Stimulated activated CD4-positive, alpha-beta T cell treated with anti-CD3 and anti-CD28 coated beads, Interleukin-12 subunit alpha, Interleukin-12 subunit beta, amount 100 ng/mL, for 4 hours (primary cell): ENCODE measurements around the gene SIX5.
A peak's percentile ranks its signal among the peaks of the same experiment; 100 is the strongest.
"Not testable (repeated sequence)": the region's sequence is repeated elsewhere in the genome, so short reads cannot be mapped to it uniquely, and the experiment has no call there.

Source experiments
- DNase-seq: peaks from one replicate; pipeline ENCODE4 v3.0.0-alpha.2; 2020

Gene SIX5

DNA sequence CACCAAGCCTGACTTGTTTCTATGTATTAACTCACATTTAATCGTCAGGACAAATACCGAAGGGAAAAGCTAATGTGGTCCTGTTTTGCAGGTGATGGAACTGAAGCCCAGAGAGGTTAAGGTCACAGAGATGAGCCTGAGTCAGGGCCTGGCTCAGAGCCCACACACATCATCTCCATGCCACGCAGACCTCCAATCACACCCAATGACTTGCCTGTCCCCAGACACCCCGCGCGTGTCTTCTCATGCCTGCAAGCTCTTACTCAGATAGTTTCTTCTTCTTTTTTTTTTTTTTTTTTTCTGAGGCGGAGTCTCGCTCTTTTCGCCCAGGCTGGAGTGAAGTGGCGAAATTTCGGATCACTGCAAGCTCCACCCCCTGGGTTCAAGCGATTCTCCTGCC lies 16.4 kb downstream of the SIX5 start:
- no peak for DNase-seq

DNA sequence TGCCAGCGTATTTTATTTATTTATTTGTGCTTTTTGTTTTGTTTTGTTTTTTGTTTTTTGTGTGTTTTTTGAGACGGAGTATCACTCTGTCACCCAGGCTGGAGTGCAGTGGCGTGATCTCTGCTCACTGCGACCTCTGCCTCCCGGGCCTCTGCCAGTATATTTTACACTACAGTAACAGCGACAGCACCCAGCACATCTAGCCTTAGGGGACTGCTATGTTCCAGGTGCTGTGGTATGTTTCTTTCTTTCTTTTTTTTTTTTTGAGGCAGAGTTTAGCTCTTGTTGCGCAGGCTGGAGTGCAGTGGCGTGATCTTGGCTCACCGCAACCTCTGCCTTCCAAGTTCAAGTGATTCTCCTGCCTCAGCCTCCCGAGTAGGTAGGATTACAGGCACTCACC lies 17.6 kb downstream of the SIX5 start:
- not testable (repeated sequence) for DNase-seq

DNA sequence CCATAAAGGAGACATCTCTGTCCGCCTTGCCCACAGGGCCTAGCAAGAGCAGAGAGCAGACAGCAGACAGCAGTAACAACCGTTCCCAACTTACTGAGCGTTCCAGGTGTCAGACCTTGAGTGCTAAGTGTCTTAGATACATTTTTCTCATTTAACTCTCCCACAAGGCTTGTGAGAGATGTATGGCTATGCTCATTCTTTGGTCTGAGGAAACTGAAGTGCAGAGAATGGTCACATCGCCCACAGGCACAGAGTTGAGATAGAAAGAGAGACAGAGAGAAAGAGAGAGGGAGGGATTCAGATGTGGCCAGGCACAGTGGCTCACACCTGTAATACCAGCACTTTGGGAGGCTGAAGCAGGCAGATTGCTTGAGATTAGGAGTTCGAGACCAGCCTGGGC lies 21.5 kb downstream of the SIX5 start:
- no peak for DNase-seq

DNA sequence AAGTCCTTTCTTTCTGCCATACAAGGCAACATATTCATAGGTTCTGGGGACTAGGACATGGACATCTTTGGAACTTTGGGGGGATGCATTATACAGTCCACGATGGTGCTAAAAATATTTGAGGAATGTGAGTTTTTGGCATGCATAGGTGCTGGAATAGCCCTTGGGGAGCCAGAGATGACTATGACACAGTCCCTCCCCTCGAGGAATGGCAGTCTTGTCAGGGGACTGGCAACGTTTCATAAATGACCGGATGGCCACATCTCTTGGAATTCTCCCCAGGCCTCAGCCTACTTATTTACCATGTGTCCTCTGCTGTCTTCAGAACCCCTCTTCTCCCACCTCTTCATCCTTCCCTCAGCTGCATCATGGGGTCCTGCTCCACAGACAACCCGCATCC lies 22.2 kb downstream of the SIX5 start:
- DNase-seq = no peak

DNA sequence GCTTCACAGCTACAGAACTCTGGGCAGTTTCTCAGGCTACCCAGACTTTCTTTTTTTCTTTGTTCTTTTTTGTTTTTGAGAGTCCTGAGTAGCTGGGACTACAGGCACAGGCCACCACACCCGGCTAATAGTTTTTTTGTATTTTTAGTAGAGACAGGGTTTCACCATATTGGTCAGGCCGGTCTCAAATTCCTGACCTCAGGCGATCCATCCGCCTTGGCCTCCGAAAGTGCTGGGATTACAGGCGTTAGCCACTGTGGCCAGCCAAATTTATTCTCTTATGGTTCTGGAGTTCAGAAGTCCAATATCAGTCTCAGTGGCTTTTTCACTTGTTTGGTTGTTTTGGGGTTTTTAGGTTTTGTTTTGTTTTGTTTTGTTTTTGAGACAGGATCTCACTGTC lies 23.4 kb downstream of the SIX5 start:
- DNase-seq = no peak

DNA sequence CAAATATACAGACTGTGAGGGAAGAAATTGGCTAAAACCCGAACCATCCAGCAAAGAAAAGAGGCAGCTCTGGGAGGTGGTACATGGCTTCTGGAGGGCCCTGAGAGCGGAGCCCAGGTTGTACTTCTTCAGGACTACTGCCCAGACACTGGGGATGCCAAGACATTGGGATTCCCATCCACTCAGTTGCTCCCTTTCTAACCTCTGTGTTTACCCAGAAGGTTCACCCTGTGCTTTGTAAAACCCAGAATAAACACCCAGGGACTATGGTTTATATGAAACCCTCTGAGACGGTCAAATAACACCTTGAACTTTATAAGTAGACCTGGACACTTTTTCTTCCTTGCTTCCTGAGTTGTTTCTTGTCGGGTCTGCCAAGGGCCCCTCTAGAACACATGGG lies 26.1 kb downstream of the SIX5 start:
- DNase-seq = no peak

DNA sequence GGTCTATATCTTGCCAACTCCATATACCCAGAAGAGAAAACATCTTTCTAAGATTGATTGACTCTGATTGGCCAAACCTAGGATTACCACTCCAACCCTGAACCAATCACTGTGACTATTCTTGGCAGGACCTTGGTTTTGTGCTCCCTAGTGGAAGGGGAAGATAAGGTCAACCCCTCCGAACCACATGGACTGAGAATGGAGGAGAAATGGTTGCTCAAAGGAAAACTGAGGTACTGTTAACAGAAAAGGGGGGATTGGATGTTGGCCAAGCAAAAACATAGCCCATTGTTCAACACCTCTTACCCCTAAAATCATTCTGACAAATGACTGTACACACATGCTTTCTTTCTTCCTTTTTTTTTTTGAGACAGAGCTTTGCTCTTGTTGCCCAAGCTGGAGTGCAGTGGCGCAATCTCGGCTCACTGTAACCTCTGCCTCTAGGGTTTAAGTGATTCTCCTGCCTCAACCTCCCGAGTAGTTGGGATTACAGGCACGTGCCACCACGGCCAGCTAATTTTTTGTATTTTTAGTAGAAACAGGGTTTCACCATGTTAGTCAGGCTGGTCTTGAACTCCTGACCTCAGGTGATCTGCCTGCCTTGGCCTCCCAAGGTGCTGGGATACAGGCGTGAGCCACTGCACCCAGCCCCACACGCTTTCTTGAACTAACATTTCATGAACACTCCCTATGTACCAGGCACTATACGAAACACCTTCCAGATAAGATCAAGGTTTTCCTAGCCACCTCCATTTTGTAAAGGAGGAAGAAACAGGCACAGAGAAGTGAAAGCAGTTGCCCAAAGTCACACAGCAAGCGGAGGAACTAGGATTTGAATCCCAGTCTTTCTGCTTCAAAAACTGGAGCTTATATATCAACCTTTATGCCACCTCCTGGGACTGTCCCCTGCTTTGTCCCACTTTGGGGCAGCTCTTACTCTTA lies 29.3 kb downstream of the SIX5 start:
- DNase-seq = no peak

DNA sequence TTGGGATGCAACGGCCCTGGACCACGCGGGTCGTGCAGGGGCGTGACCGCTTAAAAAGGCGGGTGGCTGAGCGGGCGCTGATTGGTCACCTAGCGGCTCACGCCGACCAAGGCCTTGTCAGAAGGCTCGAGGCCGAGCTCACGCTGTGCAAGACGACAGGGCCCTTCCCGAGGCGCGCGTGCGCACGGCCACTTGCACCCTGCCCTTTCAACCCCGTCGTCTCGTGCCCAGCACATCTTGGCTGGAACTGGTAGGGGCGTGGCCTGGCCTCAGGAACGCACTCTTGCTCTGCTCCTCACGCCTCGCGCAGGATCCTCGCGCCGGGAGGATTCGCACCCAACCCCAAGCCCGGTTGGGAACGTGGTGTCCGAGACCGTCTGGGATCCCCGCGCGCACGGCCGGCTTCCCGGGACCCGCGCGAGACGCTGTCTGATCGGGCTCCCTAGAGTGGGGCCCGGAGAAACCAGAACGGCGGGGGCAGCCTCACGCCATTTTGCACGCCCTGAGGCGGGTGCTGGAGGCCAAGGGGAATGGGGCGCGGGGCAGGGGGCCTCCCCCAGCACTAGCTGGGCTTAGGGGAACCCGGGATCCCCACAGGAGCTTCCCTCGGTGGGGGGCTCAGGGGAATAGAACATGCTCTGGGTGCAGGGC lies 35.8 kb downstream of the SIX5 start, which contains the start of gene MEIOSIN:
TSS of gene MEIOSIN (plus strand) at position 280 of the 651 bp plus-strand sequence. CDS start 1,938 bp downstream, outside the sequence.
- no peak for DNase-seq

DNA sequence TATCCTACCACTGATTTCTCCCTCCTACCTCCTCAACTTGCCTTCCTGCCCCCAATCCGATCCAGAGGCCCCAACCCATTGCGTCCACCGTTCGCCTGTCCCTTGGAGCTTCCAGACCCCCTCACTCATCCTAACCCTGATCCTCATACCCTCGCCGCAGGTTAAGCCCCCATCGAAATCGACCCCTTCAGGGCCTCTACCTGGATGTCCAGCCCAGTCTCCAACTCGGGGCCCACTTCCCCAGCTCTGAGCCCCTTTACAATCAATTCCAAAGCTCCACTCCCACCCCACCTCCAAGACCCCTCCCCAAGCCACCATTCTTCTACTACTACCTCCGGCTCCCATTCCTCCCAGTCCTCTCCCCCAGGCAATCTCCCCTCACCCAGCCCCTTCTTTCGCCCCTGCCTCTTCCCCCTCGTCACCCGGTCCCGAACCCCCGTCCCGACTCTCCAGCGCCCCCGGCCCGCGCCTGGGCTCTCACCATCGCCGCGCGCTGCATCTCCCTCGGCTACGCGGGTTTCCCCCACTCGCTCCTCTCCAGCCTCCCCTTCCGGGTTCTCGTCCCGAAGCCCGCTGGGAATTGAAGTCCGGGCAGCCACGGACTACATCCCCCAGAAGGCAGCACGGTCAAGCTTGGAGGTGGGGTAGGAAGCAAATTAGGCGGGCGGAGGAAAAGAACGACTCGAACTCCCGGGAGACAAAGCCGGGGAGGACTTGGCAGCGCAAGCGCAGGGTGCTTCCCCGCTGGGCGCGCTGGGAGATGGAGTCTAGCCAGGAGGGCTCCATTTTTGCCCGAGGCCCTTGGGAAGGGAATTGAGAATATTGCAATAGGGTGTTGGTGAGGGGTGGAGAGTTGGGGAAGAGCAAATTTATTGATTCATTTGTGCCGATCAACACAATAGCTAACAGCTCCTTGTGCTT lies 38.4 kb downstream of the SIX5 start, which contains the start of gene FBXO46:
TSS of gene FBXO46 (minus strand) at position 529 of the 921 bp plus-strand sequence. CDS start 17,401 bp downstream, outside the sequence.
- DNase-seq = peak; percentile 89

DNA sequence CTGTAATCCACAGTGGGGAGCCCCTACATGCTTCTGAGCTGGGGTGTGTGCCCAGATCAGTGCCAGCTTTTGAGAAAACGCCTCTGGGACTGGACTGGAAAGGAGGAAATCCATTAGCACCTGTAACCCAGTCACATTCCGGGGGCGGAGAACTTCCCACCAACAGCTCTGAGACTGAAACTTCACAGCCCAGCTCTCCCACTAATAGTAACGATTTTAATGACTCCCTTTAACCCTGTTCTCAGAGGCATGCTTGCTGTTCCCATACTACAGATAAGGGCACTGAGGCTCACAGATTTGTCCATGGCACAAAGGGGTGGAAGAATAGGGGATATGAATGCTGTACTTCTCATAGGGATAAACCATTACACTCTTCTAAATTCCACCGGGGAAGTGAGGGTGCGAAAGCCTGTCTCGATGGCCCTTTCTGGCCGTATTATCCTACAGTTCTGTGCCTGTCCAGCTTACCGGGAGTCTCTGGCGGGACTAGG lies 39.2 kb downstream of the SIX5 start:
- no peak for DNase-seq

DNA sequence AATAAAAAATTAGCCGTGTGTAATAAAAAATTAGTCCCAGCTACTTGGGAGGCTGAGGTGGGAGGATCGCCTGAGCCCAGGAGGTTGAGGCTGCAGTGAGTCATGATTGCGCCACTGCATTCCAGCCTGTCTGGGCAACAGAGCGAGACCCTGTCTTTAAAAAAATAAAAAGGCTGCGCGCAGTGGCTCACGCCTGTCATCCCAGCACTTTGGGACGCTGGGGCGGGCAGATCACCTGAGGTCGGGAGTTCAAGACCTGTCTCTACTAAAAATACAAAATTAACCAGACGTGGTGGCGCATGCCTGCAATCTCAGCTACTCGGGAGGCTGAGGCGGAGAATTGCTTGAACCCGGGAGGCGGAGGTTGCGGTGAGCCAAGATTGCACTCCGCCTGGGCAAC lies 40.4 kb downstream of the SIX5 start:
- not testable (repeated sequence) for DNase-seq

DNA sequence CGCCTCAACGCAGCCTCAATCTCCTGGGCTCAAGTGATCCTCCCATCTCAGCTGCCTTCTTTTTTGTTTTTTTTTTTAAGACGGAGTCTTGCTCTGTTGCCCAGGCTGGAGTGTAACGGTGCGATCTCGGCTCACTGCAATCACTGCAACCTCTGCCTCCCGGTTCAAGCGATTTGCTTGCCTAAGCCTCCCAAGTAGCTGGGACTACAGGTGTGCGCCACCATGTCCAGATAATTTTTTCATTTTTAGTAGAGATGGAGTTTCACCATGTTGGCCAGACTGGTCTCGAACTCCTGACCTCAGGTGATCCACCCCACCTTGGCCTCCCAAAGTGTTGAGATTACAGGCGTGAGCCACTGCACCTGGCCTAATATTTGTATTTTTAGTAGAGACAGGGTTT lies 49.0 kb downstream of the SIX5 start:
- not testable (repeated sequence) for DNase-seq

DNA sequence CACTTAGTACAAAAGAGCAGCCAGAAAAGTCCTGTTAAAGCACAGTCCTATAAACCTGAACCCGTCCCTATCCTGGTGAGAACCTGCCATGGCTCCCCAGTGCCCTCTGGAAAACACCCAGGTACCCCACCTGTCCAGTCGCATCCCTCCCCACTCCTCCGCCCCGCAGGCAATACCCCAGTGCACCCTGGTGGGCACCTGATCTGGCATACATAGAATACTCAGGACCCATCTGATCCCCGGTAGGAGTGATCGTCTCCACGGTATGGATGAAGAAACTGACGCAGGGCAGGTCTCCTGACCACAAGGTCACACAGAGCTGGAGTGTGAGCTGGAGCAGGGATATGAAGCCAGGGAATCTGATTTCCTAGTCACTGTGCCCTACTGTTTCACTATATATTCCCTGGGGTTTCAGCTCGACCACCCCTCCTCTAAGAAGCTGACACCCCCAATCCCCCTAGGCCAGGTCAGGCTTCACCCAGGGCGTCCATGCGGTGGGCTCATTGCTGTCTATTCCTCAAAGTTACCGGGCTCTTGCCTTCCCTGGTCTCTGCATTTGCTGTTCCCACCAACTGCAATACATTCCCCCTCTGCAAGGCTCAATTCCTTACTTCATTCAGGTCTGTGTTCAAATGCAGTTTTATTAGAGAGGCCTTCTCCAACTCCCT lies 50.9 kb downstream of the SIX5 start:
- no peak for DNase-seq

DNA sequence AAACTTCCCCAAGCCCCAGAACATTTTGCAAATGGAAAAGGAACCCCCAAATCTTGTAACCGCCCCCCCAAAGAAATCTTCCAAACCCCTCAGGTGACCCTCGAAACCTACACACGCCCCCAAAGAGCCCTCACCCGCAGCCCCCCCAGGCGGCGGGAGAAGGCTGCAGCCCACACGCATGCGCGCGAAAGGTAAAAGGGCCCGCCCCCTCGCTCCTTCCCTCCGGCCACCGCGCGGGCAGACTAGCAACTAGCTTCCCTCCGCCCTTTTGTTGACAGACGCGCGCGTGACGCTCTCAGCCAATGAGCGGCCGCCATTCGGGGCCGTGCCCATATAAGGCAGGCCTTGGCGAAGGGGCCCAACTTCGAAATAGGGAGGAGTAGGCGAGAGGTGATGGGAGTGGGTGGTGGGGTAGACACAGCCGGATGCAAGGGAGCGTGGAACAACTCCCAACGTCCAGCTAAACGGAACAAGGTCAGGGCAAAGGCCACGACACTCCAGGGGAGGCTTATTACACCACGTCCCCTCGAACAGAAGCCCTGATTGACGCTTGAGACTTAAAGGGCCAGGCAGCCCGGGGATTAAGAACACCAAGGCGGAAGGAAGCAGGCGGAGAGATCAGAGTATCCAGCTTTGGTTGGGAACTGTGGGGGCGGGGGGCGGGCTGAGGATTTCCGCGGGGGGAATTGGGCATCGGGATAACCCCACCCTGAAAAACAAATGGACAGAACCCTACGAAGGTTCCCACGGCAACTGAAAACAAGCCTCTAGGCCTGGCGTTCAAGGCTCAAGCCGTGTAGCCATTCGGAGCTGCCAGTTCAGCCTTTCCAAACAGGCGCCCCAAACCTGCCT lies 51.7 kb downstream of the SIX5 start:
- peak; percentile 95 for DNase-seq

DNA sequence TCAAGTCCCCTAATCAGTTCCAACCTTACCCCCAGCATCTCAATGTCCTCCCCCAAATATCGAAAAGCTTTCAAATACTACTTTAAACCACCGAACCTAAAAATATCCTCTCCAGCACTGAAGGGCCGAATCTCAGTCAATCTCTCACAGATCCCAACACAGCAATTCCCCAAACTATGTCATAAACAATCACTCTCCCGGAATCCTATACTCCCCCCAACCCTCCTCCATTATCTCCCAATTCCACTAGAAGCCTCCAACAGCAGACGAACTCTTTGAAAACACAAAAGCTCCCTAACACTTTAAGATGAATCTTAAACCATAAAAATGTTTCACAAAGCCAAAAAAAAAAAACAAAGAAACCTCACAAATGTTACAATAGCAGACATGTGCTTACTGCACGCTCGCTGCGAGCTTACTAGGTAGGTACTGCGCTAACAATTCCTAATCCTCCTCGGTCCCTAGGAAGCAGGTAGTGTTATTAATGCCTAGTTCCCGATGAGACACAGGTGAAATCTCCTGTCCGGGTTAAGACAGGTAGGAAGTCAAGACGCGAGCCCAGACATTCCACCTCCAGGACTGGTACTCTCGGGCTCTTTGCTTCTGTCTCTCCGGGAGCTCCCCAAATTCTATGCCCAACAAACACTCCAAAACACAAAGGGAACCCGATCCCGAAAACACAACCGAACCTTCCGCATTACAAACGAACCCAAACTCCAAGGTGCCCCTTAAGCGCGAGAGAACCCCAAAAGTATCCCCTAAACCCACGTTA lies 52.5 kb downstream of the SIX5 start:
- DNase-seq = no peak

DNA sequence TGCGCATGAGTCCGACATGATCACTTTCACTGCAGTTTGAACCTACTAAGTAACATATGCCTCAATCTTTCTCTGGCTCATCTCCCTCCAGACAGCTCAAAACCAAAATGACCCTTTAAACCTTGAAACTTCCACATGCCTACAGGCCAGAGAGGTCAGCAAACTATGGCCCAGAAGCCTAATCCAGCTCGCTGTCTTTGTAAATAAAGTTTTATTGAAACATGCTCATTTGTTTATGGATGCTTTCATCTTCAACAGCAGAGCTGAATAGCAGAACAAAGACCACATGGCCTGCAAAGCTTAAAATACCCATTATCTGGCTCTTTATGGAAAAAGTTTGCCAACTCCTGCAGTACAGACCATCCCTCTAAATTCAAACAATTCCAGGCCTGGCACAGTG lies 53.9 kb downstream of the SIX5 start:
- DNase-seq = no peak
